Esophagus (tissue), 2 donors: ENCODE data around the gene PIN4. TPM values are rescaled to one million over a fixed set of nuclear protein-coding genes. Genes with fewer than 3 reads are reported as not detected.
"Not testable (repeated sequence)": the region's sequence is repeated elsewhere in the genome, so short reads cannot be mapped to it uniquely, and the experiment has no call there.

Source experiments
- H3K27ac ChIP-seq, 2 donors: one replicate each; pipeline ENCODE4 v1.5.1; 2013; ENCODE audit warnings: low read depth in 2 of 2, mild to moderate bottlenecking in 2 of 2, inconsistent platforms in 1 of 2, low read length in 1 of 2, moderate library complexity in 1 of 2
- H3K27me3 ChIP-seq, 2 donors: one replicate each; pipeline ENCODE4 v1.6.1; 2013; ENCODE audit warnings: low read length in 2 of 2, control low read depth in 1 of 2, mild to moderate bottlenecking in 1 of 2; ENCODE audit not compliant: insufficient read depth in 2 of 2, control insufficient read depth in 1 of 2
- H3K36me3 ChIP-seq, 2 donors: one replicate each; pipeline ENCODE4 v1.6.1; 2013; ENCODE audit warnings: low read length in 1 of 2; ENCODE audit not compliant: control insufficient read depth in 2 of 2, insufficient read depth in 2 of 2
- H3K4me1 ChIP-seq, 2 donors: one replicate each; pipeline ENCODE4 v1.6.1; 2013; ENCODE audit warnings: low read length in 1 of 2; ENCODE audit not compliant: control insufficient read depth in 2 of 2, insufficient read depth in 2 of 2
- H3K4me3 ChIP-seq, 2 donors: one replicate each; pipeline ENCODE4 v1.5.1; 2013; ENCODE audit warnings: low read length in 2 of 2, mild to moderate bottlenecking in 2 of 2, low read depth in 1 of 2, moderate library complexity in 1 of 2
- H3K9me3 ChIP-seq, 2 donors: one replicate each; pipeline ENCODE4 v1.6.1; 2013; ENCODE audit warnings: mild to moderate bottlenecking in 2 of 2, low read depth in 1 of 2, low read length in 1 of 2, moderate library complexity in 1 of 2; ENCODE audit not compliant: control insufficient read depth in 2 of 2, insufficient read depth in 1 of 2
- WGBS, 2 donors: extraction: QIAGEN DNeasy Blood & Tissue Kit; methylation state at CpG; one replicate each; pipeline ENCODE4 v1.1.7; 2013; 5-methylcytosine and 5-hydroxymethylcytosine counted together
- polyA plus RNA-seq, 2 donors: library from polyadenylated mRNA; stranded (reverse); fragments of 200-250 nt; gene quantifications; one replicate each; pipeline ENCODE4 v1.2.3, GENCODE V29; 2013
- donor health status: healthy with polysubstance abuse.
- donor health status: Bipolar disorder and iron deficiency.

Gene PIN4
- polyA plus RNA-seq, 2 donors, result 10.5 to 28.6 TPM

GRCh38 chrX:72182924-72183323 lies 1.4 kb downstream of the PIN4 start:
- no peaks in the 10 kb centered on the region for H3K36me3 ChIP-seq
- H3K4me3 ChIP-seq, result no peak overlapping the region
- H3K27ac ChIP-seq, result no peak overlapping the region
- no peaks in the 10 kb centered on the region for H3K9me3 ChIP-seq
- 81 to 85% methylated on average over 2 of the region's 2 CpGs for WGBS, 2 donors
- H3K4me1 ChIP-seq, result peaks cover 3% of the 10 kb centered on the region in 2 donors
- no peaks in the 10 kb centered on the region for H3K27me3 ChIP-seq

DNA sequence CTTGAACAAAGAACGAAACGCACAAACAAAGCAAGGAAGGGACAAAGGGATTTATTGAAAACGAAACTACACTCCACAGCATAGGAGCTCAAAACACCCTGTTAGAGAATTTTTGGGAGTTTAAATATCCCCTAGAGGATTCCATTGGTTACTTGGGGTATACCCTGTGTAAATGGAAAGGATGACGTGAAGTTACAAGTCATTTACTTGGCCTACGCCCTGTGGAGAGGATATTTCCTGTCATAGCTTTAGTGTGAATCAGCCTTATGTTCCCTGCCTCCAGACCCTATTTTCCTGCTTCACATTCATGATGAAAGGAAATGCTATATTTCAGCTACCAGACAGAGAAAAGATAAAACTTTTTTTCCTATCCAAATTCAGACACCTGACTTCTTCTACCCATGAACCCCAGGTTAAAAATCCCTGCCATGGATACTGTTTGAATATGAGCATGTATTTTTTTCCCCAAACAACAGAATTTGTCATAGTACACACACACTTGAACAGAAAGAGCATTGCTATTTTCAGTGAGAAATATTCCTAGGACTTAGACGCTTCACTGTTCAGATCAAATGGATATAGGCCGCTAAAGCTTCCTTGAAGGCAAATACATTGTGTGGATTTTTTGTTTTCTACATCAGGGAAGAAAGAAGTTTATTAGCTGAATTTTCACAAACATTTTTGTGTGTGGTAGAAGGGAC lies 20.4 kb downstream of the PIN4 start:
- H3K4me3 ChIP-seq, result no peak overlapping the region
- no peaks in the 10 kb centered on the region for H3K4me1 ChIP-seq
- no peaks in the 10 kb centered on the region for H3K9me3 ChIP-seq
- H3K27me3 ChIP-seq, result no peaks in the 10 kb centered on the region
- 81 to 85% methylated on average over 7 of the region's 7 CpGs for WGBS, 2 donors
- H3K27ac ChIP-seq, result no peak overlapping the region
- H3K36me3 ChIP-seq, result no peaks in the 10 kb centered on the region

DNA sequence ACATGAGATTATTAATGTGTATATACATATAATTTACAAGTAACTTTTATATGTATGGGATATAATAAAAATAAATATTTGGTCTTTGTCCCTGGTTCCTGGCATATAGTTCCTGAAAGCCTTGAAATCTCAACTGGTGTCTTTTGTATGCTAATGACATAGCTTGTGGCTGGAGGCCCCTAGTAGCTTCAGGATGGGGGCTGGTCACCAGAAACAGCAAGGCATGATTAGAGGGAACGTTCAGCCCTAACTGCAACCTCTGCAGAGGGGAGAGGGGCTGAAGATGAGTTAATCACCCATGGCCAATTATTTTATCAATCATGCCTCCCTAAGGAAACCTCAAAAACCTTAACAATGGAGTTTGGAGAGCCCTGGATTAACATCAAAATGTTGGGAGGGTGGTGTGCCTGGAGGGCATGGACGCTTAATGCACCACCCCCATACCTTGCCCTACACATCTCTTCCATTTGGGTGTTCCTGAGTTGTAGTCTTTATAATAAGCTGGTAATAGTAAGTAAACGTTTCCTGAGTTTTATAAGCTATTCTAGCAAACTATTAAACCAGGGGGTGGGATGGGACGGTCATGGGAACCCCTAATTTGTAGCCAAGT lies 21.3 kb downstream of the PIN4 start:
- H3K4me1 ChIP-seq, result no peaks in the 10 kb centered on the region
- H3K9me3 ChIP-seq, result no peaks in the 10 kb centered on the region
- H3K4me3 ChIP-seq, result no peak overlapping the region
- 58 to 61% methylated on average over 4 of the region's 4 CpGs for WGBS, 2 donors
- no peaks in the 10 kb centered on the region for H3K36me3 ChIP-seq
- no peaks in the 10 kb centered on the region for H3K27me3 ChIP-seq
- H3K27ac ChIP-seq, result no peak overlapping the region

DNA sequence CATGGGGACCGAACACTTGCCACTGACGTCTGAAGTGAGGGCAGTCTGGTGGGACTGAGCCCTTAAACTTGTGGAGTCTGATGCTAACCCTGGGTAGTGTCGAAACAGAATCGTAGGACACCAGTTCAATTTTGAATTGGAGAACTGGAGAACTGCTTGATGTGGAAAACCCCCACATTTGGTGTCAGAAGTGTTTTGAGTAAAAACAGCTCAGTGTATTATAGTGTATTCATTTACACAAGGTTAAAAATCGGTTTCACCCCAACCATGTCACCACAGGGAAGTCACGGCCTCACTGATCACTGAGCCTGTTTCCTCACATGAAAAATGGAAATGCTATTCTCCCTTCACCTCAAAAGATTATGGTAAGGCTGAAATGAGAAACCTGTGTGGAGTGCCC lies 21.9 kb downstream of the PIN4 start:
- Histone ChIP-seq H3K27me3 (no peaks in the 10 kb centered on the region), H3K36me3 (no peaks in the 10 kb centered on the region), H3K4me1 (no peaks in the 10 kb centered on the region), H3K9me3 (no peaks in the 10 kb centered on the region), H3K27ac (no peak overlapping the region), H3K4me3 (no peak overlapping the region)
- WGBS, 2 donors, result 66 to 84% methylated on average over 6 of the region's 6 CpGs

- Histone ChIP-seq H3K36me3 (no peaks in the 10 kb centered on the region), H3K9me3 (no peaks in the 10 kb centered on the region), H3K4me3 (no peak overlapping the region), H3K27ac (no peak overlapping the region), H3K4me1 (no peaks in the 10 kb centered on the region), H3K27me3 (no peaks in the 10 kb centered on the region)
- WGBS, 2 donors, result 81 to 94% methylated on average over 2 of the region's 2 CpGs
Measured at GRCh38 chrX:72205706-72206105, 24.1 kb downstream of the PIN4 start.

- Histone ChIP-seq H3K4me1 (no peaks in the 10 kb centered on the region), H3K4me3 (no peak overlapping the region), H3K9me3 (no peaks in the 10 kb centered on the region), H3K27me3 (no peaks in the 10 kb centered on the region), H3K36me3 (no peaks in the 10 kb centered on the region), H3K27ac (no peak overlapping the region)
- 88 to 94% methylated on average over 4 of the region's 4 CpGs for WGBS, 2 donors
Measured at GRCh38 chrX:72207366-72207765, 25.8 kb downstream of the PIN4 start.

DNA sequence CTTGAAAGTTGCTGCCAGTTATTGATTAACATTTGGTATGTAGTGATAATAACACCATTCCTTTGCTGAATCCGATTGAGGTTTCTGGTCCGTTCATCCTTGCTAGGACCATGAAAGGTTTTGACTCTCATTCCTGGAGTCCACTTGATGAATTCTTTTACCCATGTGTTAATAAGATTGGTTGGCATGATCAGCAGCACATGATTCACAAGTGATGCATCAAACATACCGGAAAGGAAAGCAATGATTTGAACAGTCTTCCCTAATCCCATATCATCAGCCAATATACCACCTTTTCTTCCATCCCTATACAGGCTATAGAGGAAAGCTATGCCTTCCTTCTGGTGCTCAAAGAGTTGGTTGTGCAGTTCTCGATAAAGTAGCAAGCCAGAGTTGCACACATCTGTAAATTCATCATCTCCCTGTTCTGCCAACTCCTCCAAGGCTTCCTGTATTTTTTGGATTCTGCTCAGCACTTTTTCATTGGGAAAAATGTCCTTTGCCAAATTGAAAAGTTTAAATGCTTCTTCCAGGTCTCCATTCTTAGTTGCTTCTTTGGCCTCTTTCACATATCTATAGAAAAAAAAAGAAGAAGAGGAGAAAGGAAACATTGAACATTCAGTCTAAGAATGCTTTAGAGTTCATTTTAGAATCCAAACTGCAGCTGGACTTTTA lies 26.7 kb downstream of the PIN4 start:
- H3K27ac ChIP-seq, result no peak overlapping the region
- no peaks in the 10 kb centered on the region for H3K36me3 ChIP-seq
- 93% methylated on average over 4 of the region's 4 CpGs for WGBS, 2 donors
- no peak overlapping the region for H3K4me3 ChIP-seq
- no peaks in the 10 kb centered on the region for H3K27me3 ChIP-seq
- no peaks in the 10 kb centered on the region for H3K4me1 ChIP-seq
- no peaks in the 10 kb centered on the region for H3K9me3 ChIP-seq

DNA sequence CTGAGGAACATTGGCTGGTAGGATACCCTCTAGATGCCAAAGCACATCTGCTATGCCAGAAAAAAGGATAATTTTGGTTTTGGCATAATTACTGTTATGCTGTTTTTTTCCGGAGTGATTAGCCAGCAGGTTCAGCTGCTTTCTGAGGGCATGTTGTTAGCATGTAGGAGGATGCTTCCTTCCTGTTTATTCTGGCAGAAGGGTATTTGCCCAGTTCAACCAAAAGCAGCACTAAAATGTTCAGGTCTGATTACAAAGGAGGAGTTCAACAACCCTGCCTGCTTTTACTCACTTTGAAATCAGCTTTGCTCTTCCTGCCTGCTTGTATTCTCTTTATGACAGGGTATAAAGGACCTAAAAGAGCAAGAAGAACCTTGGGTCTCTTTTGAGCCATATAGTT lies 35.4 kb downstream of the PIN4 start:
- Histone ChIP-seq H3K9me3 (no peaks in the 10 kb centered on the region), H3K27ac (no peak overlapping the region), H3K4me1 (no peaks in the 10 kb centered on the region), H3K4me3 (no peak overlapping the region), H3K27me3 (no peaks in the 10 kb centered on the region), H3K36me3 (no peaks in the 10 kb centered on the region)
- WGBS, 2 donors, result 51 to 67% methylated on average over 1 of the region's 1 CpG

- not testable (repeated sequence) for H3K4me1 ChIP-seq, H3K27ac ChIP-seq, H3K4me3 ChIP-seq, H3K9me3 ChIP-seq, H3K27me3 ChIP-seq, H3K36me3 ChIP-seq
- 93 to 94% methylated on average over 3 of the region's 3 CpGs for WGBS, 2 donors
Measured at GRCh38 chrX:72220375-72220774, 38.8 kb downstream of the PIN4 start.

DNA sequence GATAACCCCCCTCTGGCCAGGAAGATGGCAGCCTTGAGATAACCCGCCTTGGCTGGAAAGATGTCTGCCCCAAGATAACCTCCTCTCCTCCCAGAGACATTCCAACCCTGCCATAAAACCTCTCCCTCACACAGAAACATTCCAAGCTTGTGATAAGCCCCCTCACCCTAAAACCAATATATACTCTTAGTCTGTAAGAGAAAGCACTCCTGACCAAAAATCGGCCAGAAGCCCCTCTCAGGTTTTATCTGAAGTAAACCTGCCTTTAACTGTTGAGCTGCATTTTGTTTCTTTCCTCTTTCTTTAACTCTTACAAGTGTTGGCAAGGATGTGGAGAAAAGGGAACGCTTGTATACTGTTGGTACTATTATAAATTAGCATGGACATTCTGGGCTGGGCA lies 48.7 kb downstream of the PIN4 start:
- 89 to 97% methylated on average over 3 of the region's 3 CpGs for WGBS, 2 donors
- H3K27me3 ChIP-seq, result no peaks in the 10 kb centered on the region
- H3K27ac ChIP-seq, result no peak overlapping the region
- no peaks in the 10 kb centered on the region for H3K36me3 ChIP-seq
- H3K9me3 ChIP-seq, result no peaks in the 10 kb centered on the region
- no peak overlapping the region for H3K4me3 ChIP-seq
- no peaks in the 10 kb centered on the region for H3K4me1 ChIP-seq
